K562 (cell line): ENCODE results near the gene KCND2. TPM values are rescaled to one million over a fixed set of nuclear protein-coding genes. Genes with fewer than 3 reads are reported as not detected.

Source experiments
- ATAC-seq: fragments of 200-7000 bp; cut with Tn5 transposase; 3 replicates; pipeline ENCODE4 v1.9.1; 2020; ENCODE audit warnings: moderate library complexity
- BruUV-seq: library from RNA; stranded (reverse); fragments of 400-500 nt; replicated peaks from 2 replicates; lab custom pipeline; 2021; lab: Mats Ljungman, UMichigan
- CTCF ChIA-PET: fragments of 300-600 bp; formaldehyde crosslinking; extraction: SDS; loops from one replicate; lab custom pipeline; 2021; ENCODE audit warnings: low intra/inter-chr PET ratio; lab: Yijun Ruan, JAX
- POLR2A ChIA-PET: fragments of 300-600, 350-650 bp; sonication (Branson Sonifier 250); formaldehyde crosslinking; extraction: SDS; loops from one replicate; lab custom pipeline; 2021; ENCODE audit warnings: antibody characterized with exemption, inconsistent platforms; lab: Yijun Ruan, JAX
- DNase-seq, 4 experiments: peaks; one replicate each; pipeline versions ENCODE4 v3.0.0 to v3.0.0-alpha.2; 2011 to 2018; ENCODE audit warnings: low spot score in 3 of 4, mixed read lengths in 3 of 4; ENCODE audit errors: extremely low read depth in 1 of 4
- FAIRE-seq: peaks from 2 replicates; lab custom pipeline; 2011; peaks lifted over from hg19 to GRCh38; lab: Jason Lieb, UNC
- H2AFZ ChIP-seq: 2 replicates; pipeline ENCODE4 v1.6.0; 2011; ENCODE audit warnings: low read depth, low read length, control low read depth, inconsistent platforms
- H3K27ac ChIP-seq: fragments of 200-600 bp; 3 replicates; pipeline ENCODE4 v1.8.0; 2011; ENCODE audit warnings: low read depth, mild to moderate bottlenecking, control low read depth, inconsistent platforms, low read length, moderate library complexity, mixed read lengths; ENCODE audit errors: extremely low read depth
- H3K27me3 ChIP-seq, 2 experiments: fragments of 300-600 bp in 1 of 2; 2 replicates in 1 of 2; 3 replicates in 1 of 2; pipeline versions ENCODE4 v1.6.0 to v1.8.0; 2011; ENCODE audit warnings: inconsistent platforms in 2 of 2, low read length in 2 of 2, mild to moderate bottlenecking in 1 of 2, mixed read lengths in 1 of 2, moderate library complexity in 1 of 2; ENCODE audit not compliant: control insufficient read depth in 2 of 2, insufficient read depth in 2 of 2
- H3K36me3 ChIP-seq: fragments of 300-600 bp; 3 replicates; pipeline ENCODE4 v1.8.0; 2011; ENCODE audit warnings: mild to moderate bottlenecking, low read length, inconsistent platforms; ENCODE audit not compliant: control insufficient read depth, insufficient read depth
- H3K4me1 ChIP-seq, 2 experiments: fragments of 200-600 bp in 1 of 2; replicated peaks in 1 of 2; 2 replicates in 1 of 2; 3 replicates in 1 of 2; pipeline versions ENCODE4 v1.5.1 to v1.8.0; 2011; ENCODE audit warnings: inconsistent platforms in 2 of 2, low read length in 2 of 2, mild to moderate bottlenecking in 1 of 2, mixed read lengths in 1 of 2, moderate library complexity in 1 of 2; ENCODE audit not compliant: control insufficient read depth in 2 of 2, insufficient read depth in 2 of 2
- H3K4me2 ChIP-seq: 2 replicates; pipeline ENCODE4 v1.6.1; 2011; ENCODE audit warnings: low read length, control low read depth, inconsistent platforms, mixed read lengths; ENCODE audit not compliant: insufficient read depth
- H3K4me3 ChIP-seq: fragments of 200-600 bp; sonication (generic), shearing (Covaris generic); 2 replicates; pipeline ENCODE4 v1.5.1; 2016; ENCODE audit warnings: control low read depth, inconsistent platforms
- H3K79me2 ChIP-seq: fragments of 200-600 bp; 3 replicates; pipeline ENCODE4 v1.8.0; 2011; ENCODE audit warnings: low read length, inconsistent platforms; ENCODE audit not compliant: control insufficient read depth, insufficient read depth
- H3K9ac ChIP-seq, 2 experiments: 2 replicates each; pipeline versions ENCODE4 v1.6.0 to v1.6.1; 2011; ENCODE audit warnings: low read depth in 2 of 2, low read length in 2 of 2, control low read depth in 1 of 2, inconsistent platforms in 1 of 2, mild to moderate bottlenecking in 1 of 2, mixed read lengths in 1 of 2; ENCODE audit not compliant: insufficient read depth in 1 of 2
- H3K9me1 ChIP-seq: one replicate; pipeline ENCODE4 v1.6.0; 2011; ENCODE audit warnings: inconsistent platforms, mild to moderate bottlenecking, low read length, moderate library complexity; ENCODE audit not compliant: control insufficient read depth, insufficient read depth
- H3K9me3 ChIP-seq: replicated peaks from 2 replicates; pipeline ENCODE4 v1.5.1; 2011; ENCODE audit warnings: low read depth, low read length, inconsistent platforms; ENCODE audit not compliant: control insufficient read depth, insufficient read depth
- H4K20me1 ChIP-seq: replicated peaks from 2 replicates; pipeline ENCODE4 v1.6.1; 2011; ENCODE audit warnings: low read length, inconsistent platforms, mixed read lengths; ENCODE audit not compliant: control insufficient read depth, insufficient read depth
- ARID2 ChIP-seq: fragments of 450-650 bp; IDR thresholded peaks from 2 replicates; pipeline ENCODE4 v1.6.1; 2017; ENCODE audit warnings: antibody characterized with exemption, mild to moderate bottlenecking
- HNRNPLL ChIP-seq: fragments of 200-400 bp; formaldehyde crosslinking; IDR thresholded peaks from 2 replicates; pipeline ENCODE4 v1.6.1; 2017; ENCODE audit warnings: low read length, low read depth, mild to moderate bottlenecking; ENCODE audit not compliant: poor library complexity, severe bottlenecking
- POU5F1 ChIP-seq: fragments of 150-350 bp; IDR thresholded peaks from 2 replicates; pipeline ENCODE4 v1.6.1; 2014; ENCODE audit warnings: borderline replicate concordance, low read length, low read depth, mild to moderate bottlenecking; ENCODE audit not compliant: partially characterized antibody
- WGBS: fragments of 100-300 bp; shearing (Covaris generic); methylation state at CpG from one replicate; pipeline ENCODE4 v1.1.6; 2016; ENCODE audit warnings: low coverage, mixed read lengths; ENCODE audit not compliant: insufficient coverage; ENCODE audit errors: missing lambda C conversion rate; 5-methylcytosine and 5-hydroxymethylcytosine counted together
- in situ Hi-C: fragments of 300-500 bp; cut with MboI; formaldehyde crosslinking; loops from 4 replicates; pipeline ENCODE4 v1.15.0; 2018; ENCODE audit warnings: inconsistent platforms, mixed read lengths
- intact Hi-C: fragments of 100-400 bp; cut with micrococcal nuclease; formaldehyde crosslinking; loops from 2 replicates; pipeline ENCODE4 v1.14.2; 2022
- polyA plus RNA-seq, 8 experiments: library from polyadenylated mRNA; depleted of rRNA in 4 of 8; stranded (reverse) in 5 of 8; unstranded in 3 of 8; fragments of >200 nt; fragmentation: Nextera tagmentation in 2 of 8; fragmentation: Illumina TruSeq in 1 of 8; extraction: Ambion mirVana in 2 of 8; extraction: Trizol in 1 of 8; gene quantifications; 2 replicates each; pipeline versions ENCODE4 v1.2.1 to v1.2.3, GENCODE V29; 2011 to 2014; ENCODE audit warnings: inconsistent platforms in 1 of 8, missing spikeins in 1 of 8
- total RNA-seq, 7 experiments: library from RNA; depleted of rRNA in 6 of 7; stranded (reverse); fragments of >200 nt in 6 of 7; fragmentation: Illumina TruSeq in 2 of 7; extraction: Trizol in 2 of 7; gene quantifications; 2 replicates each; pipeline versions ENCODE4 v1.2.1 to v1.2.3, GENCODE V29; 2011 to 2021; ENCODE audit warnings: low replicate concordance in 1 of 7
- TF ChIP-seq, protein P1 (sequence below): fragments of 250-450 bp; sonication (Bioruptor Pico); IDR thresholded peaks from 2 replicates; pipeline ENCODE4 v1.4.0; 2020; ENCODE audit warnings: borderline replicate concordance
- TF ChIP-seq, protein P2 (sequence below): fragments of 200-800 bp; sonication (Bioruptor generic); IDR thresholded peaks from 2 replicates; pipeline ENCODE4 v1.6.1; 2017; ENCODE audit warnings: missing genetic modification characterization, missing compliant biosample characterization

Gene KCND2
- total and polyA plus RNA-seq, 9 of the 15 experiments (the other 6 are each of a cell fraction or from before 2014, with no cell fraction given) = 0.03 to 0.12 TPM; not detected in 7

GRCh38 chr7:120402801-120403200 lies 129.8 kb downstream of the KCND2 start:
- peaks cover 3% of the 10 kb centered on the region; the same call in 1 of the 2 replicates for H3K9me3 ChIP-seq
- no peak overlapping the region for H3K9ac ChIP-seq
- FAIRE-seq (no peak), DNase-seq (no peak), ATAC-seq (no peak)
- H4K20me1 ChIP-seq = no peaks in the 10 kb centered on the region
- no peaks in the 10 kb centered on the region for H3K9me1 ChIP-seq
- no TSS peak for BruUV-seq
- H2AFZ ChIP-seq = no peak overlapping the region
- TF ChIP-seq POU5F1 = no peak
- TF ChIP-seq ARID2 = no peak
- TF ChIP-seq, protein P1, sequence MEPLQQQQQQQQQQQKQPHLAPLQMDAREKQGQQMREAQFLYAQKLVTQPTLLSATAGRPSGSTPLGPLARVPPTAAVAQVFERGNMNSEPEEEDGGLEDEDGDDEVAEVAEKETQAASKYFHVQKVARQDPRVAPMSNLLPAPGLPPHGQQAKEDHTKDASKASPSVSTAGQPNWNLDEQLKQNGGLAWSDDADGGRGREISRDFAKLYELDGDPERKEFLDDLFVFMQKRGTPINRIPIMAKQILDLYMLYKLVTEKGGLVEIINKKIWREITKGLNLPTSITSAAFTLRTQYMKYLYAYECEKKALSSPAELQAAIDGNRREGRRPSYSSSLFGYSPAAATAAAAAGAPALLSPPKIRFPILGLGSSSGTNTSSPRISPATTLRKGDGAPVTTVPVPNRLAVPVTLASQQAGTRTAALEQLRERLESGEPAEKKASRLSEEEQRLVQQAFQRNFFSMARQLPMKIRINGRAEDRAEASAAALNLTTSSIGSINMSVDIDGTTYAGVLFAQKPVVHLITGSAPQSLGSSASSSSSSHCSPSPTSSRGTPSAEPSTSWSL (CRISPR knock-in tag) = no peak
- no peak for TF ChIP-seq HNRNPLL
- TF ChIP-seq, protein P2, sequence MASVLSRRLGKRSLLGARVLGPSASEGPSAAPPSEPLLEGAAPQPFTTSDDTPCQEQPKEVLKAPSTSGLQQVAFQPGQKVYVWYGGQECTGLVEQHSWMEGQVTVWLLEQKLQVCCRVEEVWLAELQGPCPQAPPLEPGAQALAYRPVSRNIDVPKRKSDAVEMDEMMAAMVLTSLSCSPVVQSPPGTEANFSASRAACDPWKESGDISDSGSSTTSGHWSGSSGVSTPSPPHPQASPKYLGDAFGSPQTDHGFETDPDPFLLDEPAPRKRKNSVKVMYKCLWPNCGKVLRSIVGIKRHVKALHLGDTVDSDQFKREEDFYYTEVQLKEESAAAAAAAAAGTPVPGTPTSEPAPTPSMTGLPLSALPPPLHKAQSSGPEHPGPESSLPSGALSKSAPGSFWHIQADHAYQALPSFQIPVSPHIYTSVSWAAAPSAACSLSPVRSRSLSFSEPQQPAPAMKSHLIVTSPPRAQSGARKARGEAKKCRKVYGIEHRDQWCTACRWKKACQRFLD (CRISPR knock-in tag) = no peak
- WGBS = 0% methylated on average over 1 of the region's 1 CpG
- POLR2A ChIA-PET = no interaction called here
- CTCF ChIA-PET = no interaction called here
- no peaks in the 10 kb centered on the region for H3K36me3 ChIP-seq
- H3K79me2 ChIP-seq = no peaks in the 10 kb centered on the region
- H3K4me3 ChIP-seq = no peak overlapping the region
- intact Hi-C loops (no loop called here), in situ Hi-C loops (no loop called here)
- no peak overlapping the region for H3K4me2 ChIP-seq
- no peaks in the 10 kb centered on the region for H3K27me3 ChIP-seq
- no peak overlapping the region for H3K27ac ChIP-seq
- no peaks in the 10 kb centered on the region for H3K4me1 ChIP-seq
